CD8-positive, alpha-beta memory T cell (primary cell): ENCODE measurements around the gene PRIM2. TPM values are rescaled to one million over a fixed set of nuclear protein-coding genes. Genes with fewer than 3 reads are reported as not detected.
"Not testable (repeated sequence)": the region's sequence is repeated elsewhere in the genome, so short reads cannot be mapped to it uniquely, and the experiment has no call there.

ENCODE experiments used
- CTCF ChIA-PET: fragments of 350-600 bp; sonication (Branson Sonifier 250); formaldehyde crosslinking; loops from one replicate; lab custom pipeline; 2021; ENCODE audit warnings: antibody characterized with exemption; lab: Charles Lee
- POLR2A ChIA-PET: fragments of 350-600 bp; sonication (Branson Sonifier 250); formaldehyde crosslinking; loops from one replicate; lab custom pipeline; 2021; ENCODE audit warnings: antibody characterized with exemption; lab: Charles Lee
- DNase-seq, 5 donors: peaks; one replicate each; pipeline versions ENCODE4 v3.0.0 to v3.0.0-alpha.2; 2020 to 2022; ENCODE audit warnings: mixed read lengths in 1 of 5
- H3K27ac ChIP-seq: one replicate; pipeline ENCODE4 v1.7.0; 2013; ENCODE audit warnings: low read depth, mild to moderate bottlenecking, low read length, moderate library complexity
- H3K27me3 ChIP-seq: 2 replicates; pipeline ENCODE4 v1.7.0; 2013; ENCODE audit warnings: low read length, mild to moderate bottlenecking; ENCODE audit not compliant: insufficient read depth, poor library complexity, severe bottlenecking
- H3K36me3 ChIP-seq: 2 replicates; pipeline ENCODE4 v1.7.0; 2013; ENCODE audit warnings: mild to moderate bottlenecking, low read length, moderate library complexity; ENCODE audit not compliant: insufficient read depth
- H3K4me1 ChIP-seq: 2 replicates; pipeline ENCODE4 v1.7.0; 2013; ENCODE audit warnings: mild to moderate bottlenecking, low read length, moderate library complexity; ENCODE audit not compliant: insufficient read depth
- H3K4me3 ChIP-seq: 2 replicates; pipeline ENCODE4 v1.7.0; 2013; ENCODE audit warnings: mild to moderate bottlenecking, low read length
- H3K9me3 ChIP-seq: 2 replicates; pipeline ENCODE4 v1.7.0; 2013; ENCODE audit warnings: mild to moderate bottlenecking, low read length
- H3K27ac Mint-ChIP-seq, 8 donors: one replicate each; pipeline ENCODE4 v1.8.0; 2020 to 2021; ENCODE audit warnings: mixed read lengths in 8 of 8, mild to moderate bottlenecking in 6 of 8, inconsistent platforms in 3 of 8, moderate library complexity in 3 of 8
- H3K27me3 Mint-ChIP-seq, 2 donors: one replicate each; pipeline ENCODE4 v1.8.0; 2020 to 2021; ENCODE audit warnings: mixed read lengths in 2 of 2, mild to moderate bottlenecking in 1 of 2, moderate library complexity in 1 of 2
- H3K36me3 Mint-ChIP-seq, 3 donors: one replicate each; pipeline ENCODE4 v1.8.0; 2020 to 2021; ENCODE audit warnings: mixed read lengths in 3 of 3, inconsistent platforms in 1 of 3, mild to moderate bottlenecking in 1 of 3
- H3K4me1 Mint-ChIP-seq, 3 donors: one replicate each; pipeline ENCODE4 v1.8.0; 2020 to 2021; ENCODE audit warnings: mixed read lengths in 3 of 3, inconsistent platforms in 1 of 3, mild to moderate bottlenecking in 1 of 3
- H3K4me3 Mint-ChIP-seq, 7 donors: one replicate each; pipeline ENCODE4 v1.8.0; 2020 to 2021; ENCODE audit warnings: mixed read lengths in 7 of 7, mild to moderate bottlenecking in 6 of 7, moderate library complexity in 4 of 7, inconsistent platforms in 2 of 7
- H3K9me3 Mint-ChIP-seq, 5 donors: one replicate each; pipeline ENCODE4 v1.8.0; 2020 to 2022; ENCODE audit warnings: mixed read lengths in 5 of 5, mild to moderate bottlenecking in 3 of 5, moderate library complexity in 2 of 5, inconsistent platforms in 1 of 5
- polyA plus RNA-seq: library from polyadenylated mRNA; unstranded; fragments of 300-500 nt; fragmentation: Illumina TruSeq; gene quantifications from one replicate; pipeline ENCODE4 v1.2.3, GENCODE V29; 2021
- total RNA-seq, 2 experiments: library from RNA; stranded (reverse); gene quantifications; one replicate each; pipeline ENCODE4 v1.2.3, GENCODE V29; 2021

PRIM2 gene
- total and polyA plus RNA-seq, 3 experiments from 2014 or later: 7.0 to 35.2 (median 34.8) TPM

- H3K36me3 ChIP-seq, CTCF ChIA-PET, H3K27me3 ChIP-seq, H3K27me3 Mint-ChIP-seq, POLR2A ChIA-PET, H3K9me3 ChIP-seq, H3K9me3 Mint-ChIP-seq, H3K4me3 Mint-ChIP-seq, H3K4me3 ChIP-seq, H3K4me1 ChIP-seq, DNase-seq, H3K27ac ChIP-seq, H3K27ac Mint-ChIP-seq: not testable (repeated sequence)
- peaks cover 4 to 11% (median 5%) of the 10 kb centered on the region in 3 donors for H3K36me3 Mint-ChIP-seq
- peaks cover 4 to 12% (median 9%) of the 10 kb centered on the region in 3 donors for H3K4me1 Mint-ChIP-seq
Measured at GRCh38 chr6:57443181-57443580, 125.8 kb downstream of the PRIM2 start.

DNA sequence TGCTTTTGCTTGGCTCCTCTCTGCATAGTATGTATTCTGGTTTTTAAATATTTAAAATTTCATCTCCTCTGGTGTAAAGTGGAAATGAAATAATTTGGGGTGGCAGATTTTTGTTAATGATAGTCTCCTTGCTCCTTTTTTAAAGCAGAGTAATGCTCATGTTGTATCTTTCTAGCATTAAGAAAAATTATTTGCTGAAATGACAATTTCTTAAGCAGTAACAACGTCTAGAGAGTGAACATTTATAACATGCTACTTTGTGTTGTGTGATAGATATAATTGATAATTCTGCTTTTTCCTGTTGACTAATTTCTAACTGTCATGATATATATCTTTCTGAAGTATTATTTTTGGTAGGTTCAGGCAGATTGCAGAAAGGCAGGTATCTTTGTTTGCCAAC, 127.4 kb downstream of the PRIM2 start:
- H3K4me3 Mint-ChIP-seq, H3K27me3 ChIP-seq, H3K27me3 Mint-ChIP-seq, H3K36me3 ChIP-seq, H3K9me3 ChIP-seq, H3K27ac Mint-ChIP-seq, POLR2A ChIA-PET, H3K27ac ChIP-seq, CTCF ChIA-PET, DNase-seq, H3K4me3 ChIP-seq, H3K4me1 ChIP-seq, H3K9me3 Mint-ChIP-seq: not testable (repeated sequence)
- Mint-ChIP-seq H3K4me1 (peaks cover 4 to 12% (median 12%) of the 10 kb centered on the region in 3 donors), H3K36me3 (peaks cover 3 to 11% (median 5%) of the 10 kb centered on the region in 3 donors)

DNA sequence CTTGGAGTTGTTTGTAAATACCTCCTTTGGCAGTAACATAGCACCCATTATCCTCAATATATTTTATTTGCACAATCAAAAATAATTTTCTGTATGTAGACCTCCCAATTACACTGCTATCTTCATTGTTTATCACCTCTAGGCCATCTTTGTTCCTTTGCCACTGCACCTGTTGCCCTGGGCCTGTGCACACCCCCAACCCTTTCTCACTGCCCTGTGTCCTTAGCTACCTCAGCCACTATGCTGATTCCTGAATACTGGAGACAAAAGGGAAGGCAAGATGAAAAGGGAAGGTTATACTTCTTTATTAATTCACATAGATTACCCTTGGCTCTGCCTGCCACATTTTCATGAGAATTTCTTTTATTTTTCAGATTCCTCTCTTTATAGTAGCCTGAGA, 127.9 kb downstream of the PRIM2 start:
- H3K4me1 ChIP-seq, H3K36me3 ChIP-seq, H3K4me3 ChIP-seq, DNase-seq, H3K27ac ChIP-seq, H3K27me3 ChIP-seq, H3K9me3 ChIP-seq, H3K4me3 Mint-ChIP-seq, H3K9me3 Mint-ChIP-seq, H3K27ac Mint-ChIP-seq, CTCF ChIA-PET, H3K27me3 Mint-ChIP-seq, POLR2A ChIA-PET: not testable (repeated sequence)
- Mint-ChIP-seq H3K4me1 (peaks cover 4 to 12% (median 12%) of the 10 kb centered on the region in 3 donors), H3K36me3 (peaks cover 3 to 11% (median 5%) of the 10 kb centered on the region in 3 donors)

DNA sequence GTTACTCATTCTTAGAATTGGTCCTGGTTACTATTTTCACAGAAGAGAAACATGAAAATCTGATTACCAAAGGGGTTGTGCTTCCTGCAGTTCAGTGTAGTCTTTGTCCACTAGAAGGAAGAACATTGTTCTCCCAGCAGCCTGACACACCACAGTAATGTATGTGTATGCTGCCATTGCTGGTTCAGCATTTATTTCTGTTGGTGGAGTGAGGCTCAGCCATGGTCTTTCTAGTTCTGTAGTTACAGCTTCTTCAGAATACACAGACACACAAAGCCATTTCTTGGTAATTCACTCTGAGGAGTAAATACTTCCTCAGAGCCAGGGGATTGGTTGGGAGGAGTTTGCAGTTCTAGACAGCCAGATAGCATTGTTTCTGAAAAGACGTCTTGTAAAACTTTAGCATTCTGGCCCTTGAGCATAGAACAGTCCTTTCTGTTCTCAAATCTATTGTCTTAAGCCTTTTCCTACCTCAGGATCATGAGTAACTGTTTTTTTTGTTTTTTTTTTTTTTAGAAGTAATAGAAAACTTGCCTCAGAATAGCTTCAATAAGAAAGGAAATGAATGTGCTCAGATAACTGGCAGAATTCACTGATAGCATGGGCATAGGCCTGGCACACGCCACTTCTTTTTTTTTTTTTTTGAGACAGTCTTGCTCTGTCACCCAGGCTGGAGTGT, 128.5 kb downstream of the PRIM2 start:
- CTCF ChIA-PET, H3K27ac ChIP-seq, H3K4me3 Mint-ChIP-seq, H3K36me3 ChIP-seq, H3K9me3 ChIP-seq, H3K9me3 Mint-ChIP-seq, H3K27me3 ChIP-seq, H3K27ac Mint-ChIP-seq, DNase-seq, H3K27me3 Mint-ChIP-seq, H3K4me1 ChIP-seq, H3K4me3 ChIP-seq, POLR2A ChIA-PET: not testable (repeated sequence)
- Mint-ChIP-seq H3K4me1 (peaks cover 4 to 12% (median 8%) of the 10 kb centered on the region in 3 donors), H3K36me3 (peaks cover 3 to 11% (median 5%) of the 10 kb centered on the region in 3 donors)

GRCh38 chr6:57449496-57450066, 132.2 kb downstream of the PRIM2 start:
- H3K4me3 ChIP-seq, H3K4me1 ChIP-seq, H3K27me3 Mint-ChIP-seq, H3K27me3 ChIP-seq, H3K27ac Mint-ChIP-seq, H3K9me3 ChIP-seq, H3K9me3 Mint-ChIP-seq, H3K4me3 Mint-ChIP-seq, CTCF ChIA-PET, H3K36me3 ChIP-seq, H3K4me1 Mint-ChIP-seq, H3K27ac ChIP-seq, POLR2A ChIA-PET, DNase-seq: not testable (repeated sequence)
- H3K36me3 Mint-ChIP-seq: peaks cover 7 to 13% (median 7%) of the 10 kb centered on the region in 3 donors

DNA sequence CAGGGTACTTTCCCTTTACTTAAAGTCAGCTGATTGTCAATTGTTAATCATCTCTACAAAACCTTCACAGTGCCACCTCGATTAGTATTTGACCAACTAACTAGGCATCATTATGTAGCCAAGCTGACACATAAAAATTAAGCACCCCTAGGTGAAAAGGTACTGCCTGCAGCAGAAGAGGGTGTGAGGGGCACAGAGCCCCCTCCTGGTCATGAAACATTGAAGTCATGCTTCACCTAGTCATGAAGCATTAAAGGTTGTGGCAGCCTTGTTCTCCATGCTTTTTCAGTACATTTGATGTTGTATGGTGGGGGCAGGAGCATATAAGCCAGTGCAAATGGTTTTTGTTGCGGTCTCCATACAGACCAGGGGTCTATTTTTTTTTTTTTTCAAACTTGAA, 142.4 kb downstream of the PRIM2 start:
- H3K36me3 Mint-ChIP-seq: peaks cover 5 to 11% (median 7%) of the 10 kb centered on the region in 3 donors
- POLR2A ChIA-PET, H3K27me3 ChIP-seq, H3K27me3 Mint-ChIP-seq, H3K4me3 ChIP-seq, CTCF ChIA-PET, H3K27ac Mint-ChIP-seq, H3K27ac ChIP-seq, DNase-seq, H3K4me1 ChIP-seq, H3K9me3 Mint-ChIP-seq, H3K36me3 ChIP-seq, H3K4me3 Mint-ChIP-seq, H3K9me3 ChIP-seq, H3K4me1 Mint-ChIP-seq: not testable (repeated sequence)

GRCh38 chr6:57461022-57461421, 143.6 kb downstream of the PRIM2 start:
- POLR2A ChIA-PET, DNase-seq, H3K36me3 Mint-ChIP-seq, CTCF ChIA-PET, H3K27ac ChIP-seq, H3K27ac Mint-ChIP-seq, H3K4me3 Mint-ChIP-seq, H3K27me3 Mint-ChIP-seq, H3K9me3 Mint-ChIP-seq, H3K9me3 ChIP-seq, H3K36me3 ChIP-seq, H3K4me3 ChIP-seq, H3K4me1 Mint-ChIP-seq, H3K27me3 ChIP-seq, H3K4me1 ChIP-seq: not testable (repeated sequence)

DNA sequence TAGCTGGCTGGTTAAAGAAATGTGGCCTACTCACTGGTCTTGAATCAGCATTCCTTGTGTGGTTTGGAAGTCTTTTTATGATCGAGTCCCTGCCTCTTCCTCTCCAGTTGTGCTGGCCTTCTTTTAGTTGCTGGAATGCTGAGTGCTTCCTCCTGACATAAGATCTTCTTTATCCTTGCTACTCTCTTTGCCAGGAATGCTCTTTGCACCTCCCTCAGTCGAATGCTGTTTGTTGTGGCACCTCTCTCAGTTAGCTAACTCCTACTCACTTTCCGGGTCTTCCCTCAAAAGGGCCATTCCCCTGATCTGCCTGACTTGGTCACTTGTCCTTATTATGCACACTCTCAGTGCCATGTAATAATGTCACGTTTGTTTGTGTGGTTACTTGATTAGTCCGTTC, 146.4 kb downstream of the PRIM2 start:
- H3K4me3 Mint-ChIP-seq, H3K4me1 Mint-ChIP-seq, DNase-seq, H3K9me3 ChIP-seq, H3K27ac Mint-ChIP-seq, H3K36me3 ChIP-seq, H3K4me3 ChIP-seq, H3K27me3 ChIP-seq, H3K27me3 Mint-ChIP-seq, H3K27ac ChIP-seq, CTCF ChIA-PET, H3K4me1 ChIP-seq, H3K9me3 Mint-ChIP-seq, POLR2A ChIA-PET: not testable (repeated sequence)
- H3K36me3 Mint-ChIP-seq: peaks cover 5 to 13% (median 5%) of the 10 kb centered on the region in 3 donors
